GM12891 (cell line): ENCODE results near the gene CARD11.

ENCODE experiments used
- PAX5 ChIP-seq: IDR thresholded peaks from 2 replicates; pipeline ENCODE4 v1.6.1; 2011; ENCODE audit warnings: low read length, moderate library complexity, mild to moderate bottlenecking; ENCODE audit not compliant: insufficient read depth, severe bottlenecking
- POLR2A ChIP-seq: IDR thresholded peaks from 2 replicates; pipeline ENCODE4 v1.6.1; 2011; ENCODE audit warnings: low read depth, low read length, control low read depth
- POLR2AphosphoS5 ChIP-seq: IDR thresholded peaks from 2 replicates; pipeline ENCODE4 v1.6.1; 2011; ENCODE audit warnings: low read depth, low read length, control low read depth
- POU2F2 ChIP-seq: IDR thresholded peaks from 2 replicates; pipeline ENCODE4 v1.6.1; 2011; ENCODE audit warnings: low read depth, mild to moderate bottlenecking, control low read depth, low read length, moderate library complexity
- SPI1 ChIP-seq: IDR thresholded peaks from 2 replicates; pipeline ENCODE4 v1.6.1; 2011; ENCODE audit warnings: low read depth, low read length, control low read depth
- TAF1 ChIP-seq: IDR thresholded peaks from 2 replicates; pipeline ENCODE4 v1.6.1; 2011; ENCODE audit warnings: low read depth, low read length, control low read depth

GRCh38 chr7:2922348-2922691 is 121.3 kb downstream of the CARD11 start:
- TF ChIP-seq POLR2A (no peak), POLR2AphosphoS5 (no peak), TAF1 (no peak), PAX5 (no peak), SPI1 (no peak), POU2F2 (no peak)
